GM12875 (cell line): Measurements from ENCODE around the gene MUC21.
"Not testable (repeated sequence)": the region's sequence is repeated elsewhere in the genome, so short reads cannot be mapped to it uniquely, and the experiment has no call there.

ENCODE experiments used
- H3K4me3 ChIP-seq: one replicate; pipeline ENCODE4 v1.5.1; 2011; ENCODE audit warnings: low read depth, low read length, control low read depth
- CTCF ChIP-seq: IDR thresholded peaks from 2 replicates; pipeline ENCODE4 v1.5.1; 2011; ENCODE audit warnings: low read depth, mild to moderate bottlenecking, control low read depth, inconsistent platforms, low read length, moderate library complexity, borderline replicate concordance; ENCODE audit not compliant: insufficient read depth

MUC21 gene

GRCh38 chr6:30966154-30966553 lies 17.4 kb upstream of the MUC21 start:
- H3K4me3 ChIP-seq: no peak overlapping the region
- peak; percentile 32; the same call in 1 of the 2 replicates for TF ChIP-seq CTCF

- H3K4me3 ChIP-seq: not testable (repeated sequence)
Observed at GRCh38 chr6:30969171-30969570, 14.3 kb upstream of the MUC21 start.

GRCh38 chr6:30970946-30971345 lies 12.6 kb upstream of the MUC21 start:
- TF ChIP-seq CTCF: no peak
- H3K4me3 ChIP-seq: no peak overlapping the region

GRCh38 chr6:30972816-30973215 lies 10.7 kb upstream of the MUC21 start:
- no peak for TF ChIP-seq CTCF
- no peak overlapping the region for H3K4me3 ChIP-seq

GRCh38 chr6:30974490-30975252 lies 8.8 kb upstream of the MUC21 start:
- no peak for TF ChIP-seq CTCF

GRCh38 chr6:30979141-30979540 lies 4.4 kb upstream of the MUC21 start:
- no peak for TF ChIP-seq CTCF
- H3K4me3 ChIP-seq: no peak overlapping the region

More at GRCh38 chr6:30974490-30975252, 8.8 kb upstream of the MUC21 start:
- no peak overlapping the region for H3K4me3 ChIP-seq

- no peak overlapping the region for H3K4me3 ChIP-seq
- no peak for TF ChIP-seq CTCF
Observed at GRCh38 chr6:30979690-30980089, 3.8 kb upstream of the MUC21 start.
